Left renal cortex interstitium (tissue), 4 donors: ENCODE results near the gene FRRS1. TPM values are rescaled to one million over a fixed set of nuclear protein-coding genes. Genes with fewer than 3 reads are reported as not detected.
"Not testable (repeated sequence)": the region's sequence is repeated elsewhere in the genome, so short reads cannot be mapped to it uniquely, and the experiment has no call there.

Experiments
- DNase-seq, 4 donors: peaks; one replicate each; pipeline ENCODE4 v3.0.0-alpha.2; 2013; ENCODE audit warnings: low read depth in 4 of 4, low spot score in 2 of 4, missing footprints in 1 of 4
- polyA plus RNA-seq, 4 donors: library from polyadenylated mRNA; unstranded; fragments of 120-200 nt; gene quantifications; one replicate each; pipeline ENCODE4 v1.2.1, GENCODE V29; 2013; ENCODE audit not compliant: insufficient read length in 4 of 4

Gene FRRS1
- polyA plus RNA-seq, 4 donors, result 8.9 to 10.9 (median 9.8) TPM

- no peak for DNase-seq
Measured at GRCh38 chr1:99768104-99768503, 1.7 kb upstream of the FRRS1 start.

GRCh38 chr1:99764909-99765308 is 1.5 kb downstream of the FRRS1 start:
- DNase-seq, result no peak

GRCh38 chr1:99764439-99764838 is 2.0 kb downstream of the FRRS1 start:
- no peak for DNase-seq

GRCh38 chr1:99763956-99764355 is 2.5 kb downstream of the FRRS1 start:
- no peak for DNase-seq

GRCh38 chr1:99761774-99762173 is 4.7 kb downstream of the FRRS1 start:
- DNase-seq, result no peak

GRCh38 chr1:99759518-99760160 is 6.8 kb downstream of the FRRS1 start:
- no peak for DNase-seq

- not testable (repeated sequence) for DNase-seq
Measured at GRCh38 chr1:99758686-99759517, 7.5 kb downstream of the FRRS1 start.

- DNase-seq, result no peak
Measured at GRCh38 chr1:99758073-99758511, 8.3 kb downstream of the FRRS1 start.

GRCh38 chr1:99756598-99756997 is 9.8 kb downstream of the FRRS1 start:
- no peak for DNase-seq

- no peak for DNase-seq
Measured at GRCh38 chr1:99755664-99756063, 10.8 kb downstream of the FRRS1 start.

GRCh38 chr1:99754697-99755096 is 11.7 kb downstream of the FRRS1 start:
- no peak for DNase-seq

GRCh38 chr1:99754055-99754626 is 12.3 kb downstream of the FRRS1 start:
- no peak for DNase-seq

- DNase-seq, result no peak
Measured at GRCh38 chr1:99751877-99752504, 14.4 kb downstream of the FRRS1 start.

- DNase-seq, result no peak
Measured at GRCh38 chr1:99749504-99750347, 16.7 kb downstream of the FRRS1 start.

- DNase-seq, result no peak
Measured at GRCh38 chr1:99748419-99748818, 18.0 kb downstream of the FRRS1 start.

GRCh38 chr1:99745684-99746083 is 20.8 kb downstream of the FRRS1 start:
- DNase-seq, result no peak

- DNase-seq, result no peak
Measured at GRCh38 chr1:99745061-99745460, 21.4 kb downstream of the FRRS1 start.

GRCh38 chr1:99740141-99740540 is 26.3 kb downstream of the FRRS1 start:
- DNase-seq, result no peak

- DNase-seq, result no peak
Measured at GRCh38 chr1:99738858-99739465, 27.5 kb downstream of the FRRS1 start.

- peak in 1 of 4 donors; percentile 19 for DNase-seq
Measured at GRCh38 chr1:99737016-99737415, 29.4 kb downstream of the FRRS1 start.
